Activated T-helper 1 cell treated with anti-CD3 and anti-CD28 coated beads, Interleukin-12 subunit alpha, Interleukin-12 subunit beta, Interleukin-2, Interleukin-4 antibody, amounts not matched to agents 30 ng/mL and 10 ng/mL and 1 ng/mL, durations not matched to agents 14 hours and 24 hours and 36 hours (primary cell): ENCODE results near the gene DRC7. TPM values are rescaled to one million over a fixed set of nuclear protein-coding genes. Genes with fewer than 3 reads are reported as not detected.
"Not testable (repeated sequence)": the region's sequence is repeated elsewhere in the genome, so short reads cannot be mapped to it uniquely, and the experiment has no call there.

ENCODE experiments used
- DNase-seq: peaks from one replicate; pipeline ENCODE4 v3.0.0; 2021; ENCODE audit warnings: low spot score
- H3K27ac Mint-ChIP-seq: one replicate; pipeline ENCODE4 v1.8.0; 2021; ENCODE audit warnings: mild to moderate bottlenecking, mixed read lengths
- H3K27me3 Mint-ChIP-seq: one replicate; pipeline ENCODE4 v1.8.0; 2022; ENCODE audit warnings: mild to moderate bottlenecking, moderate library complexity, mixed read lengths; ENCODE audit not compliant: insufficient read depth
- H3K36me3 Mint-ChIP-seq: one replicate; pipeline ENCODE4 v1.8.0; 2021; ENCODE audit warnings: low read depth, mixed read lengths
- H3K4me1 Mint-ChIP-seq: one replicate; pipeline ENCODE4 v1.8.0; 2021; ENCODE audit warnings: low read depth, mixed read lengths
- H3K4me3 Mint-ChIP-seq: one replicate; pipeline ENCODE4 v1.8.0; 2021; ENCODE audit warnings: mild to moderate bottlenecking, moderate library complexity, mixed read lengths
- H3K9me3 Mint-ChIP-seq: one replicate; pipeline ENCODE4 v1.8.0; 2021; ENCODE audit warnings: mixed read lengths
- intact Hi-C: fragments of 100-400 bp; cut with micrococcal nuclease; formaldehyde crosslinking; loops from one replicate; pipeline ENCODE4 v1.15.1; 2024
- total RNA-seq: library from RNA; stranded (reverse); gene quantifications from 2 replicates; pipeline ENCODE4 v1.2.3, GENCODE V29; 2022

DRC7 gene
- total RNA-seq, 1 donor from 2014 or later: not detected

GRCh38 chr16:57771141-57771785, 76.7 kb downstream of the DRC7 start:
- Mint-ChIP-seq H3K27me3 (peaks cover 2% of the 10 kb centered on the region), H3K4me1 (no peaks in the 10 kb centered on the region), H3K27ac (no peak overlapping the region), H3K36me3 (no peaks in the 10 kb centered on the region), H3K9me3 (no peaks in the 10 kb centered on the region), H3K4me3 (no peak overlapping the region)
- intact Hi-C loops: no loop called here
- no peak for DNase-seq

- Mint-ChIP-seq H3K9me3 (no peaks in the 10 kb centered on the region), H3K36me3 (no peaks in the 10 kb centered on the region), H3K4me3 (no peak overlapping the region), H3K4me1 (no peaks in the 10 kb centered on the region), H3K27me3 (peaks cover 2% of the 10 kb centered on the region), H3K27ac (no peak overlapping the region)
- DNase-seq: no peak
- intact Hi-C loops: no loop called here
Observed at GRCh38 chr16:57773019-57773418, 78.4 kb downstream of the DRC7 start.

GRCh38 chr16:57773655-57774295, 79.2 kb downstream of the DRC7 start:
- no peaks in the 10 kb centered on the region for H3K4me1 Mint-ChIP-seq
- no peak for DNase-seq
- H3K9me3 Mint-ChIP-seq: no peaks in the 10 kb centered on the region
- H3K36me3 Mint-ChIP-seq: no peaks in the 10 kb centered on the region
- H3K27me3 Mint-ChIP-seq: peaks cover 2% of the 10 kb centered on the region
- H3K27ac Mint-ChIP-seq: no peak overlapping the region
- no peak overlapping the region for H3K4me3 Mint-ChIP-seq
- intact Hi-C loops: no loop called here

GRCh38 chr16:57774705-57775285, 80.2 kb downstream of the DRC7 start:
- DNase-seq: no peak
- intact Hi-C loops: no loop called here
- no peaks in the 10 kb centered on the region for H3K4me1 Mint-ChIP-seq
- peaks cover 3% of the 10 kb centered on the region for H3K27me3 Mint-ChIP-seq
- H3K9me3 Mint-ChIP-seq: no peaks in the 10 kb centered on the region
- no peaks in the 10 kb centered on the region for H3K36me3 Mint-ChIP-seq
- H3K4me3 Mint-ChIP-seq: no peak overlapping the region
- no peak overlapping the region for H3K27ac Mint-ChIP-seq

- intact Hi-C loops: no loop called here
- no peak overlapping the region for H3K4me3 Mint-ChIP-seq
Observed at GRCh38 chr16:57775661-57776469, 81.3 kb downstream of the DRC7 start.

GRCh38 chr16:57778658-57779057, 84.1 kb downstream of the DRC7 start:
- Mint-ChIP-seq H3K27me3 (peaks cover 7% of the 10 kb centered on the region), H3K4me1 (no peaks in the 10 kb centered on the region), H3K9me3 (no peaks in the 10 kb centered on the region), H3K27ac (no peak overlapping the region), H3K36me3 (no peaks in the 10 kb centered on the region), H3K4me3 (no peak overlapping the region)
- DNase-seq: no peak
- intact Hi-C loops: no loop called here

More at GRCh38 chr16:57775661-57776469, 81.3 kb downstream of the DRC7 start:
- H3K4me1 Mint-ChIP-seq: no peaks in the 10 kb centered on the region
- H3K36me3 Mint-ChIP-seq: no peaks in the 10 kb centered on the region
- no peaks in the 10 kb centered on the region for H3K9me3 Mint-ChIP-seq
- H3K27me3 Mint-ChIP-seq: peaks cover 6% of the 10 kb centered on the region
- DNase-seq: no peak
- H3K27ac Mint-ChIP-seq: no peak overlapping the region

- H3K4me1 Mint-ChIP-seq, H3K27ac Mint-ChIP-seq, H3K36me3 Mint-ChIP-seq, H3K4me3 Mint-ChIP-seq, DNase-seq, H3K9me3 Mint-ChIP-seq, intact Hi-C loops: not testable (repeated sequence)
- H3K27me3 Mint-ChIP-seq: peaks cover 11% of the 10 kb centered on the region
Observed at GRCh38 chr16:57779836-57780235, 85.2 kb downstream of the DRC7 start.

- Mint-ChIP-seq H3K27ac (no peak overlapping the region), H3K27me3 (peaks cover 11% of the 10 kb centered on the region), H3K4me1 (no peaks in the 10 kb centered on the region), H3K9me3 (no peaks in the 10 kb centered on the region), H3K4me3 (no peak overlapping the region), H3K36me3 (no peaks in the 10 kb centered on the region)
- intact Hi-C loops: no loop called here
- DNase-seq: no peak
Observed at GRCh38 chr16:57781349-57781740, 86.7 kb downstream of the DRC7 start.

Other genes starting within 250 kb of the DRC7 start
- gene CIAPIN1, start 247.4 kb upstream of the DRC7 start, total RNA-seq: 98.0 and 98.4 TPM in 2 replicates
- 51.2 and 51.6 TPM in 2 replicates for gene COQ9, start 247.3 kb upstream of the DRC7 start, total RNA-seq
- 89.2 and 90.9 TPM in 2 replicates for gene POLR2C, start 232.1 kb upstream of the DRC7 start, total RNA-seq
- gene DOK4, start 208.3 kb upstream of the DRC7 start, total RNA-seq: 4.4 and 4.9 TPM in 2 replicates
- 5.7 and 7.3 TPM in 2 replicates for gene CCDC102A, start 158.2 kb upstream of the DRC7 start, total RNA-seq
- 5.8 and 7.4 TPM in 2 replicates for gene ADGRG5, start 152.2 kb upstream of the DRC7 start, total RNA-seq
- 6.4 and 7.7 TPM in 2 replicates for gene ADGRG1, start 66.2 kb upstream of the DRC7 start, total RNA-seq
- gene ADGRG3, start 26.5 kb upstream of the DRC7 start, total RNA-seq: not detected in 2 replicates
- 46.1 and 49.1 TPM in 2 replicates for gene KATNB1, start 41.0 kb downstream of the DRC7 start, total RNA-seq
- gene KIFC3, start 107.7 kb downstream of the DRC7 start, total RNA-seq: 0.93 and 0.96 TPM in 2 replicates